Mesenchymal stem cell (in vitro differentiated cells and primary cell): ENCODE results near the gene PLA2G12B.

ENCODE experiments used
- DNase-seq: peaks from one replicate; pipeline ENCODE4 v3.0.0-alpha.2; 2013
- H2AFZ ChIP-seq: one replicate; pipeline ENCODE4 v1.6.1; 2013; ENCODE audit warnings: low read depth, mild to moderate bottlenecking, control low read depth, inconsistent platforms, low read length, moderate library complexity
- H2AK5ac ChIP-seq: 2 replicates; pipeline ENCODE4 v1.6.1; 2013; ENCODE audit warnings: low read length, moderate library complexity, mild to moderate bottlenecking, inconsistent platforms; ENCODE audit not compliant: severe bottlenecking
- H2BK120ac ChIP-seq: one replicate; pipeline ENCODE4 v1.6.1; 2013; ENCODE audit warnings: low read depth, mild to moderate bottlenecking, inconsistent platforms, low read length, moderate library complexity
- H2BK12ac ChIP-seq, 2 experiments: one replicate each; pipeline ENCODE4 v1.6.1; 2013; ENCODE audit warnings: inconsistent platforms in 2 of 2, low read length in 2 of 2, mild to moderate bottlenecking in 2 of 2, moderate library complexity in 2 of 2, control low read depth in 1 of 2
- H2BK15ac ChIP-seq: one replicate; pipeline ENCODE4 v1.6.1; 2013; ENCODE audit warnings: mild to moderate bottlenecking, low read depth, inconsistent platforms; ENCODE audit not compliant: poor library complexity, severe bottlenecking
- H2BK5ac ChIP-seq: 2 replicates; pipeline ENCODE4 v1.6.1; 2013; ENCODE audit warnings: low read depth, mild to moderate bottlenecking, low read length, control low read depth, inconsistent platforms; ENCODE audit not compliant: poor library complexity, severe bottlenecking
- H3K14ac ChIP-seq, 2 experiments: one replicate each; pipeline ENCODE4 v1.6.1; 2013; ENCODE audit warnings: inconsistent platforms in 2 of 2, low read length in 2 of 2, control low read depth in 1 of 2, mild to moderate bottlenecking in 1 of 2, moderate library complexity in 1 of 2
- H3K18ac ChIP-seq, 2 experiments: one replicate each; pipeline ENCODE4 v1.6.1; 2013; ENCODE audit warnings: inconsistent platforms in 2 of 2, low read length in 2 of 2, control low read depth in 1 of 2, low read depth in 1 of 2, mild to moderate bottlenecking in 1 of 2
- H3K23ac ChIP-seq, 2 experiments: one replicate each; pipeline ENCODE4 v1.6.1; 2013; ENCODE audit warnings: inconsistent platforms in 2 of 2, low read length in 2 of 2, mild to moderate bottlenecking in 2 of 2, moderate library complexity in 2 of 2, control low read depth in 1 of 2
- H3K27ac ChIP-seq: 2 replicates; pipeline ENCODE4 v1.5.1; 2013; ENCODE audit warnings: mild to moderate bottlenecking, moderate library complexity, low read length, control low read depth, inconsistent platforms; ENCODE audit not compliant: poor library complexity, severe bottlenecking
- H3K27me3 ChIP-seq, 2 experiments: 2 replicates each; pipeline versions ENCODE4 v1.6.1 to v1.7.0; 2013; ENCODE audit warnings: low read length in 2 of 2, mild to moderate bottlenecking in 2 of 2, moderate library complexity in 2 of 2, control low read depth in 1 of 2, inconsistent platforms in 1 of 2; ENCODE audit not compliant: control insufficient read depth in 1 of 2, insufficient read depth in 1 of 2
- H3K36me3 ChIP-seq, 2 experiments: 2 replicates each; pipeline versions ENCODE4 v1.6.1 to v1.7.0; 2013; ENCODE audit warnings: low read length in 2 of 2, control low read depth in 1 of 2, inconsistent platforms in 1 of 2, low read depth in 1 of 2, mild to moderate bottlenecking in 1 of 2; ENCODE audit not compliant: insufficient read depth in 2 of 2, control insufficient read depth in 1 of 2
- H3K4ac ChIP-seq, 2 experiments: one replicate each; pipeline ENCODE4 v1.6.1; 2013; ENCODE audit warnings: inconsistent platforms in 2 of 2, low read length in 2 of 2, mild to moderate bottlenecking in 2 of 2, moderate library complexity in 2 of 2, control low read depth in 1 of 2, low read depth in 1 of 2
- H3K4me1 ChIP-seq: 2 replicates; pipeline ENCODE4 v1.6.1; 2013; ENCODE audit warnings: low read depth, low read length, control low read depth; ENCODE audit not compliant: control insufficient read depth, insufficient read depth
- H3K4me2 ChIP-seq: 2 replicates; pipeline ENCODE4 v1.6.1; 2013; ENCODE audit warnings: low read length, mild to moderate bottlenecking, inconsistent platforms; ENCODE audit not compliant: poor library complexity, severe bottlenecking
- H3K4me3 ChIP-seq, 2 experiments: 2 replicates each; pipeline versions ENCODE4 v1.5.1 to v1.7.0; 2013; ENCODE audit warnings: low read length in 2 of 2, mild to moderate bottlenecking in 2 of 2, control low read depth in 1 of 2, low read depth in 1 of 2; ENCODE audit not compliant: insufficient read depth in 1 of 2
- H3K79me1 ChIP-seq: replicated peaks from 2 replicates; pipeline ENCODE4 v1.6.1; 2013; ENCODE audit warnings: mild to moderate bottlenecking, control low read depth, low read length, inconsistent platforms; ENCODE audit not compliant: poor library complexity, severe bottlenecking
- H3K9ac ChIP-seq: 2 replicates; pipeline ENCODE4 v1.7.0; 2013; ENCODE audit warnings: mild to moderate bottlenecking, low read length, moderate library complexity
- H3K9me3 ChIP-seq: 2 replicates; pipeline ENCODE4 v1.7.0; 2013; ENCODE audit warnings: mild to moderate bottlenecking, low read length; ENCODE audit not compliant: control insufficient read depth
- H4K8ac ChIP-seq: one replicate; pipeline ENCODE4 v1.6.1; 2013; ENCODE audit warnings: inconsistent platforms, mild to moderate bottlenecking, low read length, moderate library complexity
- H4K91ac ChIP-seq: one replicate; pipeline ENCODE4 v1.6.1; 2013; ENCODE audit warnings: mild to moderate bottlenecking, low read length, inconsistent platforms
- WGBS: methylation state at CpG from one replicate; pipeline ENCODE4 v1.1.7; 2013; ENCODE audit warnings: mixed read lengths; 5-methylcytosine and 5-hydroxymethylcytosine counted together

Gene PLA2G12B

DNA sequence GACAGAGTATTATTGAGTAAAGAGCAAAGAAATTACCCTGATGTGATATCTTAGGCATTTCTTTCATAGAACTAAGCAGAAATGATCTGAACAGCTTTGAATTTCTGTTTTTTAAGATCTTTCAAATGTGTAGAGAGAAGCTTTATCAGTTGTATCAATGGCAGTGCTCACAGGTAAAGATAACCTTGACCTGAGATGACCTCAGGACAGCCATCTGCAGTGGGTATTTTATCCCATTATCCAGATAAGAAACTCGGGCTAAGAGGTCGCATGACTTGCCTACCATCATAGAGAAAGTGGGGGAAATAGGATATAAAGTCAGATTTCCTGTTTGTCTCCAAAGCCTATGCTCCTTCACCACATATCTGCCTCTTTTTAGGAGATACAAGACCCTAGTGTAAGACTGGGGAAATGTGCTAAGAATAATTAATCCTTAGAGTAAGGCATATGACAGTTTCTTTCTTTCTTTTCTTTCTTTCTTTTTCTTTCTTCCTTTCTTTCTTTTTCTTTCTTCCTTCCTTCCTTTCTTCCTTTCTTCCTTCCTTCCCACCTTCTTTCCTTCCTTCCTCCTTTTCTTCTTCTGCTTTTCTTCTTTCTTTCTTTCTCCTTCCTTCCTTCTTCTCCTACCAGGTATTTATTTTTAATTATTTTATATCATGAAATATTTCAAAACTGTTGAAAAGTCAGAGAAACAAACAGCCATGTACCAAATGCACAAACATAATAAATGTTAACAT, 10.9 kb downstream of the PLA2G12B start:
- no peaks in the 10 kb centered on the region for H3K9me3 ChIP-seq
- H3K4ac ChIP-seq: no peak overlapping the region
- H3K4me3 ChIP-seq: no peak overlapping the region
- no CpG with 5 or more reads among the region's 2 CpGs for WGBS
- H4K91ac ChIP-seq: no peak overlapping the region
- H2AK5ac ChIP-seq: no peak overlapping the region
- H3K27me3 ChIP-seq: peaks cover 0 to 12% of the 10 kb centered on the region in 2 experiments
- no peak overlapping the region for H2BK5ac ChIP-seq
- no peak overlapping the region for H3K23ac ChIP-seq
- no peak overlapping the region for H3K18ac ChIP-seq
- H2AFZ ChIP-seq: no peak overlapping the region
- no peak overlapping the region for H3K27ac ChIP-seq
- no peaks in the 10 kb centered on the region for H3K36me3 ChIP-seq
- no peak overlapping the region for H3K4me2 ChIP-seq
- no peak overlapping the region for H3K14ac ChIP-seq
- DNase-seq: no peak
- H2BK12ac ChIP-seq: no peak overlapping the region
- H2BK15ac ChIP-seq: no peak overlapping the region
- no peak overlapping the region for H4K8ac ChIP-seq
- H3K79me1 ChIP-seq: no peaks in the 10 kb centered on the region
- H3K4me1 ChIP-seq: no peaks in the 10 kb centered on the region
- H3K9ac ChIP-seq: no peak overlapping the region
- no peak overlapping the region for H2BK120ac ChIP-seq

DNA sequence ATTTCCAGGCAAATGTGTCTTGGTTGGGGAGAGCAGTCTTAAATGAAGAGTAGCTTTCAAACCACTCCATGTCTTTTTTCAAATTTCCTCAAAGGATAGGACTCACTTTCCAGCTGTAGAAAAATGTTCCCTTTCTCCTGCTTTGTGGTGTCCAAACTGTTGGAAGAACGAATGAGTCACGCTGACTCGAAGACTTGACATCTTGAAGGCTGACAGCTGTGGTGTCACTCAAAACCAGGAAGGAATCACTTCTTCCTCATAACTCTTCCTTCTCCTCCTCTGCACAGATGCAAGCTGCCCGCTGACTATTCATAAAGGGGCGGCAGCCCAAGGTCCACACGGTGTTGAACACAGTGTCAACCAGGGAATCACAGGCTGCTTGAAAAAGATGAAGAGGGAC, 19.2 kb downstream of the PLA2G12B start:
- Histone ChIP-seq H3K14ac (no peak overlapping the region), H2BK5ac (no peak overlapping the region), H3K27ac (no peak overlapping the region), H3K18ac (no peak overlapping the region), H3K4ac (no peak overlapping the region), H2BK120ac (no peak overlapping the region), H3K4me3 (no peak overlapping the region), H3K27me3 (no peaks in the 10 kb centered on the region), H3K36me3 (no peaks in the 10 kb centered on the region), H4K91ac (no peak overlapping the region), H3K9ac (no peak overlapping the region), H2AK5ac (no peak overlapping the region), H2BK12ac (no peak overlapping the region), H4K8ac (no peak overlapping the region), H2AFZ (no peak overlapping the region), H3K4me2 (no peak overlapping the region), H3K9me3 (no peaks in the 10 kb centered on the region), H3K23ac (no peak overlapping the region), H2BK15ac (no peak overlapping the region), H3K4me1 (no peaks in the 10 kb centered on the region), H3K79me1 (no peaks in the 10 kb centered on the region)
- peak; percentile 35 for DNase-seq
- WGBS: 61% methylated on average over 6 of the region's 6 CpGs

DNA sequence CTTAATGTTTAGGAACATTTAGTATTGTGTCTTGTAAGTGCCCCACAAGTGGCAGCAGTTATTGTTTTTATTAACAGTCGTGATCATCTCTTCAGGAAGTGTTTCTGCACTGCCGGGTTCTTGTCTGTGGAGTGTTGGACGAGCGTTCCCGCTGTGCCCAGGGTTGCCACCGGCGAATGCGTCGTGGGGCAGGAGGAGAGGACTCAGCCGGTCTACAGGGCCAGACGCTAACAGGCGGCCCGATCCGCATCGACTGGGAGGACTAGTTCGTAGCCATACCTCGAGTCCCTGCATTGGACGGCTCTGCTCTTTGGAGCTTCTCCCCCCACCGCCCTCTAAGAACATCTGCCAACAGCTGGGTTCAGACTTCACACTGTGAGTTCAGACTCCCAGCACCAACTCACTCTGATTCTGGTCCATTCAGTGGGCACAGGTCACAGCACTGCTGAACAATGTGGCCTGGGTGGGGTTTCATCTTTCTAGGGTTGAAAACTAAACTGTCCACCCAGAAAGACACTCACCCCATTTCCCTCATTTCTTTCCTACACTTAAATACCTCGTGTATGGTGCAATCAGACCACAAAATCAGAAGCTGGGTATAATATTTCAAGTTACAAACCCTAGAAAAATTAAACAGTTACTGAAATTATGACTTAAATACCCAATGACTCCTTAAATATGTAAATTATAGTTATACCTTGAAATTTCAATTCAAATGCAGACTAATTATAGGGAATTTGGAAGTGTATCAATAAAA, 22.2 kb downstream of the PLA2G12B start:
- H2BK12ac ChIP-seq: no peak overlapping the region
- H2BK5ac ChIP-seq: no peak overlapping the region
- H3K18ac ChIP-seq: no peak overlapping the region
- no peaks in the 10 kb centered on the region for H3K9me3 ChIP-seq
- DNase-seq: no peak
- no peak overlapping the region for H2BK15ac ChIP-seq
- H2BK120ac ChIP-seq: no peak overlapping the region
- peak overlapping the region in 1 of 2 experiments; percentile 11 for H3K14ac ChIP-seq
- H3K4ac ChIP-seq: no peak overlapping the region
- no peaks in the 10 kb centered on the region for H3K4me1 ChIP-seq
- H3K9ac ChIP-seq: no peak overlapping the region
- H4K8ac ChIP-seq: no peak overlapping the region
- 93% methylated on average over 19 of the region's 20 CpGs for WGBS
- H2AFZ ChIP-seq: no peak overlapping the region
- no peaks in the 10 kb centered on the region for H3K79me1 ChIP-seq
- H3K4me2 ChIP-seq: no peak overlapping the region
- no peak overlapping the region for H4K91ac ChIP-seq
- H2AK5ac ChIP-seq: no peak overlapping the region
- no peak overlapping the region for H3K4me3 ChIP-seq
- H3K27me3 ChIP-seq: no peaks in the 10 kb centered on the region
- no peak overlapping the region for H3K23ac ChIP-seq
- no peak overlapping the region for H3K27ac ChIP-seq
- H3K36me3 ChIP-seq: no peaks in the 10 kb centered on the region

DNA sequence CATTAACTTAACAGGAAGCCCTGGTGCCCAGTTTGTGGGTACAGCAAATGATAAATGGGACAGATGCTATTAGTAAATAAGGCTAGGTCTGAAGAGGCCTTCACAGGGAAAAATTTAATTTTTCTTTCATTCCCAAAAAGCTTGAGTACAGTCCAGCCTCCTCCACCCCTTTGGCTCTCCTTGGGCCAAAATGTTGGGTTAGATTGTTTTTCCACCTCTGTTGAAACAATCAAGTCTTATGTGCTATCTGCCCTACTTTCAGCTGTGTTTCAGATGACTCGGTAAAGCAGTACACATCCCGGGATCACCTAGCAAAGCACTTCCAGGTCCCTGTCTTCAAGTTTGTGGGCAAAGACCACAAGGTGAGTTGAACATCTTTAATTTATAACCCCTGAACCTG, 24.3 kb downstream of the PLA2G12B start:
- H2BK120ac ChIP-seq: no peak overlapping the region
- no peak overlapping the region for H2BK15ac ChIP-seq
- H3K18ac ChIP-seq: no peak overlapping the region
- no peak overlapping the region for H3K14ac ChIP-seq
- H3K4me2 ChIP-seq: no peak overlapping the region
- H2BK12ac ChIP-seq: no peak overlapping the region
- H4K8ac ChIP-seq: no peak overlapping the region
- H3K79me1 ChIP-seq: no peaks in the 10 kb centered on the region
- H3K23ac ChIP-seq: no peak overlapping the region
- no peak overlapping the region for H3K4ac ChIP-seq
- H3K4me1 ChIP-seq: no peaks in the 10 kb centered on the region
- H2BK5ac ChIP-seq: no peak overlapping the region
- H3K27ac ChIP-seq: no peak overlapping the region
- no peak overlapping the region for H2AK5ac ChIP-seq
- no peaks in the 10 kb centered on the region for H3K36me3 ChIP-seq
- DNase-seq: no peak
- H3K27me3 ChIP-seq: no peaks in the 10 kb centered on the region
- 93% methylated on average over 2 of the region's 2 CpGs for WGBS
- no peaks in the 10 kb centered on the region for H3K9me3 ChIP-seq
- no peak overlapping the region for H2AFZ ChIP-seq
- no peak overlapping the region for H4K91ac ChIP-seq
- no peak overlapping the region for H3K4me3 ChIP-seq
- H3K9ac ChIP-seq: no peak overlapping the region
